WTC11 (cell line): ENCODE data around the gene TTLL5.

ENCODE experiments used
- JAZF1 ChIP-seq: fragments of 250-450 bp; sonication (Bioruptor Pico); IDR thresholded peaks from 2 replicates; pipeline ENCODE4 v1.9.0; 2021; ENCODE audit warnings: moderate library complexity, mild to moderate bottlenecking, inconsistent platforms
- NFYB ChIP-seq: sonication (generic); formaldehyde crosslinking; conservative IDR thresholded peaks from 2 replicates; pipeline ENCODE4 v1.8.0; 2022; ENCODE audit warnings: low read depth, missing genetic modification reagents
- TCF7 ChIP-seq: sonication (generic); formaldehyde crosslinking; IDR thresholded peaks from 2 replicates; pipeline ENCODE4 v1.8.0; 2022; ENCODE audit warnings: mild to moderate bottlenecking, low read depth, missing genetic modification reagents, moderate library complexity
- ZNF396 ChIP-seq: fragments of 250-450 bp; sonication (Bioruptor Pico); IDR thresholded peaks from 2 replicates; pipeline ENCODE4 v1.8.0; 2021; ENCODE audit warnings: mild to moderate bottlenecking, moderate library complexity, borderline replicate concordance
- ZNF416 ChIP-seq: fragments of 250-450 bp; sonication (Bioruptor Pico); IDR thresholded peaks from 2 replicates; pipeline ENCODE4 v1.9.0; 2021; ENCODE audit warnings: mild to moderate bottlenecking, inconsistent platforms
- TF ChIP-seq, protein P1 (sequence below): fragments of 200-600 bp; IDR thresholded peaks from 2 replicates; pipeline ENCODE4 v1.8.0; 2022; ENCODE audit warnings: antibody characterized with exemption

DNA sequence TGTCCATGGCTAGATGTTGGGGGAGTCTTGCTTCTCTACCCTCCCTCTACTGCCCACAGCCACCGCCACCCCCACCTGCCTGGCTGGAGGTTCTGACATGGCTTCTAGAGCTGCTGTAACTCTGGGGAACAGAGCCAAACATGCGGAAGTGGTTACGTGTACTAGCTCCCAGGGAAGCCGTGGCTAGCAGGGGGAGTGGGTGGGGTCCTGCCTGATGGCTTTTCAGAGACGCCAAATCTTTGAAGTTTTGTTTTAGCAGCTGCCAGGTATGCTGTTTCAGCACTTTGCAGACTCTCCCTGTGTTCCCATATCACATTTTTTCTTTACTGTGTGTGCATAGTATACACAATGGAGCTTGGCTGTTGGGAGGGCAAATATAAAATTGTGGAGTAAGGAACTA, 170.4 kb downstream of the TTLL5 start:
- TF ChIP-seq NFYB = no peak
- no peak for TF ChIP-seq TCF7 (CRISPR knock-in tag)
- TF ChIP-seq, protein P1, sequence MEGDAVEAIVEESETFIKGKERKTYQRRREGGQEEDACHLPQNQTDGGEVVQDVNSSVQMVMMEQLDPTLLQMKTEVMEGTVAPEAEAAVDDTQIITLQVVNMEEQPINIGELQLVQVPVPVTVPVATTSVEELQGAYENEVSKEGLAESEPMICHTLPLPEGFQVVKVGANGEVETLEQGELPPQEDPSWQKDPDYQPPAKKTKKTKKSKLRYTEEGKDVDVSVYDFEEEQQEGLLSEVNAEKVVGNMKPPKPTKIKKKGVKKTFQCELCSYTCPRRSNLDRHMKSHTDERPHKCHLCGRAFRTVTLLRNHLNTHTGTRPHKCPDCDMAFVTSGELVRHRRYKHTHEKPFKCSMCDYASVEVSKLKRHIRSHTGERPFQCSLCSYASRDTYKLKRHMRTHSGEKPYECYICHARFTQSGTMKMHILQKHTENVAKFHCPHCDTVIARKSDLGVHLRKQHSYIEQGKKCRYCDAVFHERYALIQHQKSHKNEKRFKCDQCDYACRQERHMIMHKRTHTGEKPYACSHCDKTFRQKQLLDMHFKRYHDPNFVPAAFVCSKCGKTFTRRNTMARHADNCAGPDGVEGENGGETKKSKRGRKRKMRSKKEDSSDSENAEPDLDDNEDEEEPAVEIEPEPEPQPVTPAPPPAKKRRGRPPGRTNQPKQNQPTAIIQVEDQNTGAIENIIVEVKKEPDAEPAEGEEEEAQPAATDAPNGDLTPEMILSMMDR = no peak
- no peak for TF ChIP-seq ZNF396 (CRISPR knock-in tag)
- TF ChIP-seq JAZF1 = no peak
- no peak for TF ChIP-seq ZNF416 (CRISPR knock-in tag)
